HL-60 (cell line): ENCODE data around the gene PAM16.

ENCODE experiments used
- GABPA ChIP-seq: IDR thresholded peaks from 2 replicates; pipeline ENCODE4 v1.6.1; 2012; ENCODE audit warnings: low read depth
- POLR2AphosphoS5 ChIP-seq: IDR thresholded peaks from 2 replicates; pipeline ENCODE4 v1.6.1; 2012; ENCODE audit warnings: low read depth
- REST ChIP-seq: IDR thresholded peaks from 2 replicates; pipeline ENCODE4 v1.6.1; 2012; ENCODE audit warnings: low read depth; ENCODE audit not compliant: insufficient replicate concordance
- TF ChIP-seq, protein P1 (sequence below): IDR thresholded peaks from one replicate; pipeline ENCODE4 v1.5.1; 2011; ENCODE audit warnings: low read length, control low read depth, inconsistent platforms; ENCODE audit not compliant: insufficient read depth

DNA sequence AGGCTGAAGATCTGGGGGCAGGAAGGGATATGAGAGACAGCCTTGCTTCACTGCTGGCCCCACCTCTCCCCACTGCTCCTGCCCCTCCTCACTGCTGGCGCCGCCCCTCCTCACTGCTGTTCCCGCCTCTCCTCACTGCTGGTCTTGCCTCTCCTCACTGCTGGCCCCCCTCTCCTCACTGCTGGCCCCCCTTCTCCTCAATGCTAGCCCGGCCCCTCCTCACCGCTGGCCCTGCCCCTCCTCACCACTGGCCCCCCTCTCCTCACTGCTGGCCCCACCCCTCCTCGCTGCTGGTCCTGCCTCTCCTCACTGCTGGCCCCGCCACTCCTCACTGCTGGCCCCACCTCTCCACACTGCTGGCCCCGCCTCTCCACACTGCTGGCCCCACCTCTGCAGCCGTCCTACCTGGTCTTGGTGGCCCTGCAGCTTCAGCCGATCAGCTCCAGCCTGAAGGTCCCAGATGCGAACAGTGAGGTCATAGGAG is 9.5 kb upstream of the PAM16 start:
- TF ChIP-seq, protein P1, sequence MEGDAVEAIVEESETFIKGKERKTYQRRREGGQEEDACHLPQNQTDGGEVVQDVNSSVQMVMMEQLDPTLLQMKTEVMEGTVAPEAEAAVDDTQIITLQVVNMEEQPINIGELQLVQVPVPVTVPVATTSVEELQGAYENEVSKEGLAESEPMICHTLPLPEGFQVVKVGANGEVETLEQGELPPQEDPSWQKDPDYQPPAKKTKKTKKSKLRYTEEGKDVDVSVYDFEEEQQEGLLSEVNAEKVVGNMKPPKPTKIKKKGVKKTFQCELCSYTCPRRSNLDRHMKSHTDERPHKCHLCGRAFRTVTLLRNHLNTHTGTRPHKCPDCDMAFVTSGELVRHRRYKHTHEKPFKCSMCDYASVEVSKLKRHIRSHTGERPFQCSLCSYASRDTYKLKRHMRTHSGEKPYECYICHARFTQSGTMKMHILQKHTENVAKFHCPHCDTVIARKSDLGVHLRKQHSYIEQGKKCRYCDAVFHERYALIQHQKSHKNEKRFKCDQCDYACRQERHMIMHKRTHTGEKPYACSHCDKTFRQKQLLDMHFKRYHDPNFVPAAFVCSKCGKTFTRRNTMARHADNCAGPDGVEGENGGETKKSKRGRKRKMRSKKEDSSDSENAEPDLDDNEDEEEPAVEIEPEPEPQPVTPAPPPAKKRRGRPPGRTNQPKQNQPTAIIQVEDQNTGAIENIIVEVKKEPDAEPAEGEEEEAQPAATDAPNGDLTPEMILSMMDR = no peak
- no peak for TF ChIP-seq POLR2AphosphoS5
- no peak for TF ChIP-seq REST
- TF ChIP-seq GABPA = no peak
